SK-N-SH (cell line): ENCODE results near the gene CDC42BPG. TPM values are rescaled to one million over a fixed set of nuclear protein-coding genes. Genes with fewer than 3 reads are reported as not detected.

Source experiments
- CTCF ChIA-PET: fragments of 300-600, 350-600 bp; formaldehyde crosslinking; extraction: SDS; loops from one replicate; lab custom pipeline; 2021; lab: Yijun Ruan, JAX
- POLR2A ChIA-PET: fragments of 350-600 bp; sonication (Branson Sonifier 250); formaldehyde crosslinking; extraction: SDS; loops from one replicate; lab custom pipeline; 2020; ENCODE audit warnings: antibody characterized with exemption, inconsistent platforms; lab: Yijun Ruan, JAX
- DNase-seq: peaks from one replicate; pipeline ENCODE4 v3.0.0; 2012
- H2AFZ ChIP-seq: fragments of 200-600 bp; sonication (generic); 2 replicates; pipeline ENCODE4 v1.8.1; 2016; ENCODE audit warnings: antibody characterized with exemption, mild to moderate bottlenecking, low read depth
- H3F3A ChIP-seq: fragments of 200-600 bp; sonication (generic); replicated peaks from 2 replicates; pipeline ENCODE3; 2016; ENCODE audit warnings: antibody characterized with exemption, mild to moderate bottlenecking; ENCODE audit not compliant: insufficient read depth
- H3K27ac ChIP-seq, 2 experiments: fragments of 200-500 bp in 1 of 2; fragments of 200-600 bp in 1 of 2; sonication (Bioruptor generic) in 1 of 2; sonication (generic), shearing (Covaris generic) in 1 of 2; 2 replicates each; pipeline versions ENCODE4 v1.5.1 to v1.6.1; 2014 to 2016; ENCODE audit warnings: low read depth in 2 of 2, inconsistent platforms in 1 of 2, low read length in 1 of 2, mild to moderate bottlenecking in 1 of 2, mixed read lengths in 1 of 2
- H3K27me3 ChIP-seq: fragments of 200-600 bp; sonication (generic), shearing (Covaris generic); 2 replicates; pipeline ENCODE4 v1.6.1; 2016; ENCODE audit warnings: mixed run types; ENCODE audit not compliant: insufficient read depth
- H3K36me3 ChIP-seq, 2 experiments: fragments of 200-500 bp in 1 of 2; fragments of 200-600 bp in 1 of 2; sonication (Bioruptor generic) in 1 of 2; sonication (generic) in 1 of 2; replicated peaks in 1 of 2; 2 replicates each; pipeline versions ENCODE3 to v1.5.1; 2014 to 2016; ENCODE audit warnings: low read length in 1 of 2, mild to moderate bottlenecking in 1 of 2; ENCODE audit not compliant: insufficient read depth in 2 of 2, control insufficient read depth in 1 of 2
- H3K4me1 ChIP-seq, 2 experiments: fragments of 200-500 bp in 1 of 2; fragments of 200-600 bp in 1 of 2; sonication (Bioruptor generic) in 1 of 2; sonication (generic), shearing (Covaris generic) in 1 of 2; 2 replicates each; pipeline versions ENCODE4 v1.5.1 to v1.6.1; 2014 to 2016; ENCODE audit warnings: low read depth in 1 of 2, low read length in 1 of 2, mixed run types in 1 of 2; ENCODE audit not compliant: insufficient read depth in 2 of 2, control insufficient read depth in 1 of 2
- H3K4me2 ChIP-seq: fragments of 200-600 bp; sonication (generic), shearing (Covaris generic); 2 replicates; pipeline ENCODE4 v1.6.1; 2017; ENCODE audit warnings: mixed run types
- H3K4me3 ChIP-seq, 2 experiments: fragments of 200-500 bp in 1 of 2; fragments of 200-600 bp in 1 of 2; sonication (Bioruptor generic) in 1 of 2; sonication (generic), shearing (Covaris generic) in 1 of 2; 2 replicates each; pipeline versions ENCODE4 v1.5.1 to v1.8.1; 2014 to 2016; ENCODE audit warnings: low read depth in 2 of 2, inconsistent platforms in 1 of 2, low read length in 1 of 2, mild to moderate bottlenecking in 1 of 2, mixed read lengths in 1 of 2, moderate library complexity in 1 of 2
- H3K79me2 ChIP-seq: fragments of 200-600 bp; sonication (generic); 2 replicates; pipeline ENCODE4 v1.8.1; 2017; ENCODE audit warnings: mild to moderate bottlenecking; ENCODE audit not compliant: insufficient read depth
- H3K9ac ChIP-seq: fragments of 200-600 bp; sonication (generic); 2 replicates; pipeline ENCODE4 v1.6.1; 2017; ENCODE audit warnings: mixed run types
- H3K9me2 ChIP-seq: fragments of 200-600 bp; sonication (generic); 2 replicates; pipeline ENCODE4 v1.6.1; 2017; ENCODE audit warnings: mixed run types
- H3K9me3 ChIP-seq: fragments of 200-600 bp; sonication (generic); 2 replicates; pipeline ENCODE4 v1.6.1; 2017; ENCODE audit warnings: mixed run types, mild to moderate bottlenecking, moderate library complexity
- H4K20me1 ChIP-seq: fragments of 200-600 bp; sonication (generic); 2 replicates; pipeline ENCODE4 v1.6.1; 2017; ENCODE audit warnings: mild to moderate bottlenecking, mixed run types; ENCODE audit not compliant: insufficient read depth
- CHD2 ChIP-seq: fragments of 150-350 bp; IDR thresholded peaks from 2 replicates; pipeline ENCODE4 v1.6.1; 2018; ENCODE audit warnings: low read length; ENCODE audit not compliant: partially characterized antibody
- EZH2phosphoT487 ChIP-seq: fragments of 200-600 bp; sonication (generic); IDR thresholded peaks from 2 replicates; pipeline ENCODE4 v1.6.1; 2017; ENCODE audit warnings: low read depth, mixed run types, mild to moderate bottlenecking, antibody characterized with exemption, moderate library complexity, borderline replicate concordance
- NRF1 ChIP-seq: IDR thresholded peaks from 2 replicates; pipeline ENCODE4 v1.6.1; 2012; ENCODE audit warnings: low read depth, mild to moderate bottlenecking, low read length
- RAD21 ChIP-seq: IDR thresholded peaks from 2 replicates; pipeline ENCODE4 v1.6.1; 2012; ENCODE audit warnings: mild to moderate bottlenecking, low read length
- SIN3A ChIP-seq: IDR thresholded peaks from 2 replicates; pipeline ENCODE4 v1.6.1; 2012; ENCODE audit warnings: low read depth, mild to moderate bottlenecking, low read length, moderate library complexity, borderline replicate concordance
- SMC3 ChIP-seq: IDR thresholded peaks from 2 replicates; pipeline ENCODE4 v1.6.1; 2012; ENCODE audit warnings: low read depth, low read length, improper control_type of control experiment
- TAF1 ChIP-seq: IDR thresholded peaks from 2 replicates; pipeline ENCODE4 v1.6.1; 2012; ENCODE audit warnings: low read depth, mild to moderate bottlenecking, low read length, moderate library complexity, borderline replicate concordance
- WGBS: methylation state at CpG from one replicate; pipeline ENCODE4 v1.1.6; 2017; ENCODE audit warnings: low lambda C conversion rate; 5-methylcytosine and 5-hydroxymethylcytosine counted together
- polyA plus RNA-seq, 3 experiments: library from polyadenylated mRNA; depleted of rRNA; stranded (reverse); fragments of >200 nt; gene quantifications; 2 replicates each; pipeline ENCODE4 v1.2.3, GENCODE V29; 2012
- TF ChIP-seq, protein P1 (sequence below): IDR thresholded peaks from 2 replicates; pipeline ENCODE4; 2012
- TF ChIP-seq, protein P2 (sequence below): fragments of 150-350 bp; IDR thresholded peaks from 2 replicates; pipeline ENCODE4 v1.6.1; 2017; ENCODE audit warnings: antibody characterized with exemption, low read length, low read depth, borderline replicate concordance
- TF ChIP-seq, protein P3 (sequence below): fragments of 200-600 bp; sonication (generic); IDR thresholded peaks from 2 replicates; pipeline ENCODE4 v1.6.1; 2017; ENCODE audit warnings: antibody characterized with exemption, mild to moderate bottlenecking, moderate library complexity

The CDC42BPG gene
- polyA plus RNA-seq, 1 of the 3 experiments (the other 2 are of a cell fraction): 0.33 TPM

DNA sequence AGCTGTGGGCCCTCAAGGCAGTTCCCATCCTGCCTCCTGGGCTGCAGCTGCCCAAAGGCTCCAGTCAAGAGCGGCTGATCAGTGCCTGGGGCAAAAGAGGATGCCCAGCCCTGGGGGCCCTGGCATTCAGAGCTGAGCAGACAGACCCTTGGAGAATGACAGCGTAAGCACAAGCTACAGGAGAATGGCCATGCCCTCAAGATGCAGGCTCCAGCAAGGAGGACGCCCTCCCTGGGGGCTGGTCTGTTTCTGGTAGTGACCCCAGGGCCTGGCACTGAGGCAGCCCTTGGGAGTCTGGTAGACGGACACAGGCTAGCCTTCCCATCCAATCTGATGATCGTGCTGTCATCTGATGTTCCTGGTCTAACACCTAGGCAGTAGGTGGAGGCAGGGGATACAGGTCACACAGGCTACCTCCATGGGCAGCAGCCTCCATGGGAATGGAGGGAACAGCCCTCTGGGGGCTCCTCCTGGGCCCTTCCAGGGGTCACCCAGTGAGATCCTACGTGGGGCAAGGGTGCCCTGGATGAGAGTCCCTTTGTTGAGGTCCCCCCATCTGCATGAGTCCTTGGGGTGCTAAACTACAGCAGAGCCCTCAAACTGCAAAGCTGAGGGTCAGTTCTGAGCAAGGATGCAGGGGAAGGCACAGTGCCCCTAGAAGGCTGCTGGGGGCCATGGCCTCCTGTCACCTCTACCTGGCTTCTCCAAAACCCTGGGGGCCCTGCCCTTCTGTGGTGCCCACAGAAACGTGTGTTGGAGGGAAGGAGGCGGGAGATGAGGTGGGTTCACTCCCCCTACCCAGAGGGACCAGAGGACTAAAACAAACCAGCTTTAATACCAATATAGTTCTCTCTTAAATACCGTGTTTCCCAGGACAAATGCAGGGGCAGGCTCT is 55.9 kb downstream of the CDC42BPG start (continued):
- TF ChIP-seq RAD21 (no peak), SIN3A (no peak), EZH2phosphoT487 (no peak)
- TF ChIP-seq, protein P1, sequence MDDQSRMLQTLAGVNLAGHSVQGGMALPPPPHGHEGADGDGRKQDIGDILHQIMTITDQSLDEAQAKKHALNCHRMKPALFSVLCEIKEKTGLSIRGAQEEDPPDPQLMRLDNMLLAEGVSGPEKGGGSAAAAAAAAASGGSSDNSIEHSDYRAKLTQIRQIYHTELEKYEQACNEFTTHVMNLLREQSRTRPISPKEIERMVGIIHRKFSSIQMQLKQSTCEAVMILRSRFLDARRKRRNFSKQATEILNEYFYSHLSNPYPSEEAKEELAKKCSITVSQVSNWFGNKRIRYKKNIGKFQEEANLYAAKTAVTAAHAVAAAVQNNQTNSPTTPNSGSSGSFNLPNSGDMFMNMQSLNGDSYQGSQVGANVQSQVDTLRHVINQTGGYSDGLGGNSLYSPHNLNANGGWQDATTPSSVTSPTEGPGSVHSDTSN: no peak

DNA sequence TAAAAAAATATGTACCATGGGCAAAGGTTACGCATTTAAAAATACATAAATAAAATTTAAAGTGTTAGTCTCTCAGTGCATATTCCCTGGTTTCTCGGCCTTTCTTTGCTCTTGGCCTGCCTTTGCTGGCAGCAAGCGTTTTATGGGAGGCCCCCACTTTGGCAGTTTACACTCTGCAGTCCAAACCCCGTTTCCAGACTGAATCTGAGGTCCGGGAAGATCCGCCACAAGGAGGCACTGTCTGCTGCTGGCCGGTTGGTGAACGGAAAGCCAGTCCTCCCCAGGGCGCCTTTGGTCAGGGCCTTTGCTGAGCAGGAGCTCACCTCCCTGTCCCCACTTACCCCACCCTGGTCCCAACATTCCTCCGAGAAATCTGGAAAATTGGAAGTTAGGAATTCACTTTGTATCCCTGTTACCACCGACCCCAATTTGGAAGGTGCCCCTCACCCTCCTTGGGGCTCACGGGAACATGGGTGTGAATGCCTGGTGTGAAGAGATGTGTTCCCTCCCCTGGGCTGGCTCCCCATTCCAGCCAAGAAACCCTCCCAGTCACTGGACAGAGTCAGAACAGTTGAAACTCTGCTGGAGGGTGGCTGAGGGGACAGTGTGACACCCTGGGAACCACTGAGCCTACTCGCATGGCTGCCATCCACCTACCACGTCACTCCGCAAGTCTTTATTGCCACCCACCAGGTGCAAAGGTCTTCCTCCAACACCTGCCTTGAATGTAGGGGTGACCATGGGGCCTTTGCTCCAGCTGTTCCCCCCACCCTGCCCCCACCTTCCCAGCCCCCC is 56.7 kb downstream of the CDC42BPG start:
- Histone ChIP-seq H3K27me3 (no peaks in the 10 kb centered on the region), H3K4me3 (no peak overlapping the region; a peak in 1 of 4 replicates), H3K27ac (no peak overlapping the region; a peak in 1 of 4 replicates), H3K4me2 (no peak overlapping the region), H3K4me1 (no peaks in the 10 kb centered on the region), H3K9me2 (no peaks in the 10 kb centered on the region), H4K20me1 (no peaks in the 10 kb centered on the region), H3F3A (peaks cover 19% of the 10 kb centered on the region), H3K36me3 (peaks cover 0 to 9% of the 10 kb centered on the region in 2 experiments), H3K79me2 (no peaks in the 10 kb centered on the region), H3K9me3 (no peaks in the 10 kb centered on the region), H2AFZ (no peak overlapping the region), H3K9ac (no peak overlapping the region)
- peak; percentile 82 for DNase-seq
- WGBS: 65% methylated on average over 15 of the region's 15 CpGs
- POLR2A ChIA-PET: interaction anchor here (0.6 kb wide), 1 partner anchor 9 kb away, joined by 3 read pairs; the partner anchor contains the start of gene SF1
- CTCF ChIA-PET: interaction anchor here (0.5 to 3.4 kb wide), 13 partner anchors 9 to 341 kb away, joined by 3 to 20 read pairs (median 4); partner anchors contain the start of genes CDC42BPG and MAP4K2
- TF ChIP-seq, protein P2, sequence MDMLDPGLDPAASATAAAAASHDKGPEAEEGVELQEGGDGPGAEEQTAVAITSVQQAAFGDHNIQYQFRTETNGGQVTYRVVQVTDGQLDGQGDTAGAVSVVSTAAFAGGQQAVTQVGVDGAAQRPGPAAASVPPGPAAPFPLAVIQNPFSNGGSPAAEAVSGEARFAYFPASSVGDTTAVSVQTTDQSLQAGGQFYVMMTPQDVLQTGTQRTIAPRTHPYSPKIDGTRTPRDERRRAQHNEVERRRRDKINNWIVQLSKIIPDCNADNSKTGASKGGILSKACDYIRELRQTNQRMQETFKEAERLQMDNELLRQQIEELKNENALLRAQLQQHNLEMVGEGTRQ: no peak
- TF ChIP-seq, protein P3, sequence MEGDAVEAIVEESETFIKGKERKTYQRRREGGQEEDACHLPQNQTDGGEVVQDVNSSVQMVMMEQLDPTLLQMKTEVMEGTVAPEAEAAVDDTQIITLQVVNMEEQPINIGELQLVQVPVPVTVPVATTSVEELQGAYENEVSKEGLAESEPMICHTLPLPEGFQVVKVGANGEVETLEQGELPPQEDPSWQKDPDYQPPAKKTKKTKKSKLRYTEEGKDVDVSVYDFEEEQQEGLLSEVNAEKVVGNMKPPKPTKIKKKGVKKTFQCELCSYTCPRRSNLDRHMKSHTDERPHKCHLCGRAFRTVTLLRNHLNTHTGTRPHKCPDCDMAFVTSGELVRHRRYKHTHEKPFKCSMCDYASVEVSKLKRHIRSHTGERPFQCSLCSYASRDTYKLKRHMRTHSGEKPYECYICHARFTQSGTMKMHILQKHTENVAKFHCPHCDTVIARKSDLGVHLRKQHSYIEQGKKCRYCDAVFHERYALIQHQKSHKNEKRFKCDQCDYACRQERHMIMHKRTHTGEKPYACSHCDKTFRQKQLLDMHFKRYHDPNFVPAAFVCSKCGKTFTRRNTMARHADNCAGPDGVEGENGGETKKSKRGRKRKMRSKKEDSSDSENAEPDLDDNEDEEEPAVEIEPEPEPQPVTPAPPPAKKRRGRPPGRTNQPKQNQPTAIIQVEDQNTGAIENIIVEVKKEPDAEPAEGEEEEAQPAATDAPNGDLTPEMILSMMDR: peak; percentile 80
- TF ChIP-seq CHD2 (no peak), RAD21 (peak; percentile 57), SMC3 (peak; percentile 27; the same call in 1 of the 2 replicates), NRF1 (no peak), TAF1 (no peak)
